Measurements from ENCODE around the gene KDM8. TPM values are rescaled to one million over a fixed set of nuclear protein-coding genes. Genes with fewer than 3 reads are reported as not detected.
A peak's percentile ranks its signal among the peaks of the same experiment; 100 is the strongest.

KDM8 gene
- total RNA-seq, 4 donors from 2014 or later: 2.0 to 4.6 (median 2.6) TPM

DNA sequence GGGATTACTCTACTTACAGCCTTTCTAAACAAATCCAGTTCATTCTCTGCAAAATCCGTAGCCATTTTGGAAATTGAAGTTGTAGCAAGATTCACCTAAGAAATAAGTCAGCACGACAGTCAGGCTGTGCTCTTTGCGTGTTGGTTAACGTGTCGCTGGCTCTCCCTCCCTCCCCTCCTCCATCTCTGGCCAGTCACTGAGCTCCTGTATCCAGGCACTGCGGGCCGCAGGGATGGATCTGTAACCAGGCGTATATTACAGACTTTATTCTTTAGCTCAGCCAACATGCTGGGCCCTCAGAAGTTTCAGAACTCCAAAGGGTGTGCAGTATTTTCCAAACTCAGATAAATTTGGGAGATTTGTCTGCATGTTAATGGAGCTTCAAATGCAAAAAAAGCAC, 30.8 kb downstream of the KDM8 start:
- no peak for ATAC-seq (ENCODE audit: low FRiP score)
- TF ChIP-seq, protein P1, sequence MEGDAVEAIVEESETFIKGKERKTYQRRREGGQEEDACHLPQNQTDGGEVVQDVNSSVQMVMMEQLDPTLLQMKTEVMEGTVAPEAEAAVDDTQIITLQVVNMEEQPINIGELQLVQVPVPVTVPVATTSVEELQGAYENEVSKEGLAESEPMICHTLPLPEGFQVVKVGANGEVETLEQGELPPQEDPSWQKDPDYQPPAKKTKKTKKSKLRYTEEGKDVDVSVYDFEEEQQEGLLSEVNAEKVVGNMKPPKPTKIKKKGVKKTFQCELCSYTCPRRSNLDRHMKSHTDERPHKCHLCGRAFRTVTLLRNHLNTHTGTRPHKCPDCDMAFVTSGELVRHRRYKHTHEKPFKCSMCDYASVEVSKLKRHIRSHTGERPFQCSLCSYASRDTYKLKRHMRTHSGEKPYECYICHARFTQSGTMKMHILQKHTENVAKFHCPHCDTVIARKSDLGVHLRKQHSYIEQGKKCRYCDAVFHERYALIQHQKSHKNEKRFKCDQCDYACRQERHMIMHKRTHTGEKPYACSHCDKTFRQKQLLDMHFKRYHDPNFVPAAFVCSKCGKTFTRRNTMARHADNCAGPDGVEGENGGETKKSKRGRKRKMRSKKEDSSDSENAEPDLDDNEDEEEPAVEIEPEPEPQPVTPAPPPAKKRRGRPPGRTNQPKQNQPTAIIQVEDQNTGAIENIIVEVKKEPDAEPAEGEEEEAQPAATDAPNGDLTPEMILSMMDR (IDR thresholded peaks at IDR 0.05): no peak
- no peak for DNase-seq (ENCODE audit: low spot score)

DNA sequence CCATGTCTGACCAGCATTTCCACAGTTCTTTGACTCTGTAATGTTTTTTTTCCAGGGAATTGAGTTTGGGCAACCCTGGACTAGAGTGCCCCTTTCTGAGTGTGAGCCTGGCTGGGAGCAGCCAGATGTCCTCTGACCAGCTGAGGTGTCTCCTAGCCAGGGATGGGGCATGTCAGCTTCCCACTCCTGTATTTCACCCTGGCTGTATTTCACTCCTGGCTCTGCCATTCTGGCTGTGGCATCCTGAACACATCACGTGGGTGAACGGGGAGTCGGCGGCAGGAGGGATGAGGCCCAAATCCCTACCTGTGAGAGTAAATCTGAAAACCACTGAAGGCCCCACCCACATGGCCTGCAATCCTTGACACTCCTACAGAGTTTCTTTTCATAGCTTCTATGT, 31.3 kb downstream of the KDM8 start:
- TF ChIP-seq, protein P1 (IDR thresholded peaks at IDR 0.05): no peak
- no peak for DNase-seq (ENCODE audit: low spot score)
- no peak for ATAC-seq (ENCODE audit: low FRiP score)

DNA sequence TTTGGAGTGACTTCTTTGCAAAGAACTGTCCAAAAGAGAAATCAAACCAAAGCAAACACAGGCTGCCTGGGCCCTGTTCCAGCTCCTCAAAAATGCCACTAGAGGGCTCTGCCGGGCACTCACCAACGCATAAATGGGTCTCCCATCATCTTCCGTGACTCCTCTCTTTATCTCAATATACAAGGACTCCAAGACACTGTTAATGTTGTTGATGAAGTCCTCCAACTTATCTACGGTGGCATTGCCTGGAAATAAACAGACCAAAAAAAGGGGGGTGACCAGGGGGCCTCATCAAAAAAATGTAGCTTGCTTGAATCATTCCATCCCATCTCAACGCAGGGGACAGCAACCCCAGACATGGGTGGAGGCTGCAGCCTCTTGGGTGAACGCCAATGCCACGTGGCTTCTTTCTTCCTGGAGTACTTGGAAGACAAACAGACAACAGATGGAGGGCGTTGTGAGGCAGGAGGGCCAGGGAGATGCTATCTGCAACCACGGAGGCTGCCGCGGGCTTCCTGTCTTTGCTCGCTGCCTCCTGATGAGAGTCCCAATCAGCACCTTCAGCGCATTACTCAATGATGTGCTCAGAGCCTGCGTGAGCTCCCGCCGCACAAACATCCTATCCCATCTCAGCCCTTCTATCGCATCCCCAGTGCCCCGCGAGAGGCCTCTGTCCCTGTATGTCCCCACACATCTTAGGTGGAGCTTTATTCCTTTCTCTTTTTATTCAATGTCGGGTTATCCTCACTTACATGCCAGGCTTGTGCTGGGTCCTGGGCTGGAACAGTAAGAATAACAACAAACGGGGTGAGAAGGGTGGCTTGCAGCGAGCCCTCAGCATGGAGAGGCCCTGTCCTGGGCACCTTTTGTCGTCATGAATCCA, 32.0 kb downstream of the KDM8 start:
- ATAC-seq (ENCODE audit: low FRiP score) (peak; percentile 59), DNase-seq (ENCODE audit: low spot score) (peak; percentile 36)
- TF ChIP-seq, protein P1 (IDR thresholded peaks at IDR 0.05): no peak

DNA sequence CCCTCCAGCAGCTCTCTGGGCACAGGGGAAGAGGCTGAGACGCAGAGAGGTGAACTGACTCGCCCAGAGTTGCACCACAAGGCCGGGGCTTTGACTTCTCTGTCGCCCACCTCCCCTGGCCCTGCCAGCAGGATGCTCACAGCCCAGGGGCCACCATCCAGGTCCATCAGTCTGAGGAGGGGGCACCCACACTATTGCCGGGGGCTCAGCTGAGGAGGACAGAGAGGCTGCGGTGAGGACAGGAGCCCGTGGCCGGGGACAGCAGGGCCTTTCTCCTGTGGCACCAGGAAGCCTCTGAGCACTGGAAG, 32.6 kb downstream of the KDM8 start:
- ATAC-seq (ENCODE audit: low FRiP score) (no peak), DNase-seq (ENCODE audit: low spot score) (no peak)
- TF ChIP-seq, protein P1 (IDR thresholded peaks at IDR 0.05): no peak

DNA sequence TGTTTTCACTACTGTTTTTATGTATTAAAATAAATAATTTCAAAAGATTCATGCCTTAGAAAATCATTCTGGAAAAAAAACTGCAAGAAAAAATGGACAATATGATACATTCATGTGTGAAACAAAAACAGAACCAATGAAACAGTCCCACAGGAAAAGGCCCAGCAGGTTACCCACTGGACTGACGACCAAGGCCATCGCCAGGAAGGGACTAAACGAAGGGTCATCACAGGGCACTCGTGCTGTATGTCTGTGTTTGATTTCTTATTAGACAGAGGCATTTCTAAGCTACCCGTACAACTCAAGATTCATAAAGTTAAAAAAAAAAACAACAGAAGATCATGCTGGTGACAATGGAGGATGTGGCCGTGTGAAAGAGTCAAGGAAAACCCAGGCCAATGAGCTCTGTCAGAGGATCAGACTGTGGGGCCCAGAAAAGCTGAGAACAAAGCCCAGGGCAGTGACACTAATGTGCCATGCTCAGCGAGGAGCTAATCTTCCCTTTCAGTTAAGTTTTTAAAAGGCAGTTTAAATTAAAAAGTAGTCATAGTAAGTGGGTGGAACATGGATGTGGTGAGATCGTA, 33.4 kb downstream of the KDM8 start:
- ATAC-seq (ENCODE audit: low FRiP score) (no peak), DNase-seq (ENCODE audit: low spot score) (peak; percentile 19)
- TF ChIP-seq, protein P1 (IDR thresholded peaks at IDR 0.05): no peak

DNA sequence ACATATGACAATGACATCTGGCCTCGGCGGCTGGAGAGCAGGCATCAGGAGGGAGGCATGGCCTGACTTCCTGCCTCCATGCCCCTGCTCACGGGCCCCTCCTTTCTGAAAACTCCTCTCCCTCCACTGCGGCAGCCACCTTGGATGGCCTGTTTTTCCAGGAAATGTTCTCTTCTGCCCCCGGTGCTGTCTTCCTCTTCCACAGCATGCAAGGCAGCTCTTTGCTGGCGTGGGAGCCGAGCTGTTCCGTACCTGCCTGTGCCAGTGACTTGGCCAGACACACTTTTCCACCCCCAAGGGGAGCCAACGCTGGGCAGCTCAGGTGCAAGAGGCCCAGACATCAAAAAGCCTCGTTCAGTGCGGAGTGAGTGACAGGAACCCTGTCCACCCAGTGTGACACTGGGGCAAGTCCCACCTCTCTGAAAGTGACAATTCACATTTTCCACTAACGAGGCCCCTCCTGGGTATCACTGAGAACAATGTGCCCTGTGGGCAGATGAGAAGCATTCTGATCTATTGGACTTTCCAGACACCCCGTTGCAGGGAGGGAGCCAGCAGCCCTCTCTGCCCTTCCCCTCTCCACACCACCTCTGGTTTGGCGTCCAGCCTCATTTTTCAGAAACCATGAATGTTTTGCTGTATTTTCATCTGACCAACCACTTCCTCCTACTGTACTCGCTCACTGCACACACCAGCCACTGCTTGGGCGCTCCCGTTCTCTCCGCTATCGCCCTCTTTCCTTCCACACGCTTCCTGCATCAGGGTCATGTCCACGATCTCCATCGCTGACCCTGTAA, 34.1 kb downstream of the KDM8 start:
- DNase-seq (ENCODE audit: low spot score) (peak; percentile 22), ATAC-seq (ENCODE audit: low FRiP score) (peak; percentile 8)
- TF ChIP-seq, protein P1 (IDR thresholded peaks at IDR 0.05): no peak
